ENCODE measurements around the gene HSPA4L. TPM values are rescaled to one million over a fixed set of nuclear protein-coding genes. Genes with fewer than 3 reads are reported as not detected.

Gene HSPA4L
- total and polyA plus RNA-seq, 2 donors from 2014 or later = 8.8 to 13.5 TPM

DNA sequence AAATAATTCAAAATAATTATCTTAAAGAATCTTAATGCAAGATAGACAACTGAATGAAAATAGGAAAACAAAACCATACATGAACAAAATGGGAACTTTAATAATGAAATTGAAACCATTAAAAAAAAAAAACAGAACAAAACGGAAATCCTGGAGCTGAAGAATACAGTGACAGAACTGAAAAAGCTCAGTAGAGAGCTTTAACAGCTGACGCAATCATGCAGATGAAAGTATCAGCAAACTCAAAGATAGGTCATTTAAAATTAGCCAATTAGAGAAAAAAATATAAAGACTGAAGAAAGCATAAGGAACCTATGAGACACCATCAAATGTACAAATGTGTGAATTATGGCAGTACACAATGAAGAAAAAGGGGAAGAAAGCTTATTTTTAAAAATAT, 33.2 kb upstream of the HSPA4L start:
- Histone ChIP-seq H3K4me3 (ENCODE audit: low read length in 3 of 3) (no peak overlapping the region), H3K9ac (ENCODE audit: low read length in 3 of 3) (no peak overlapping the region), H3K27me3 (ENCODE audit: control insufficient read depth, insufficient read depth, low read length) (no peaks in the 10 kb centered on the region), H3K27ac (ENCODE audit: low read depth in 2 of 2, low read length in 2 of 2) (no peak overlapping the region), H3K4me1 (ENCODE audit: control insufficient read depth in 2 of 3, insufficient read depth in 2 of 3, low read depth in 1 of 3, low read length in 3 of 3) (no peaks in the 10 kb centered on the region), H3K36me3 (ENCODE audit: control insufficient read depth in 2 of 3, insufficient read depth in 3 of 3, low read length in 3 of 3) (no peaks in the 10 kb centered on the region), H3K9me3 (ENCODE audit: control insufficient read depth in 2 of 3, insufficient read depth in 1 of 3, low read length in 3 of 3) (no peaks in the 10 kb centered on the region)
- intact Hi-C loops (cut with DNase I) = no loop called here
- FAIRE-seq (no peak), DNase-seq (no peak)
- TF ChIP-seq CTCF (IDR thresholded peaks at IDR 0.05; ENCODE audit: borderline replicate concordance, extremely low read depth, insufficient read depth) = no peak

DNA sequence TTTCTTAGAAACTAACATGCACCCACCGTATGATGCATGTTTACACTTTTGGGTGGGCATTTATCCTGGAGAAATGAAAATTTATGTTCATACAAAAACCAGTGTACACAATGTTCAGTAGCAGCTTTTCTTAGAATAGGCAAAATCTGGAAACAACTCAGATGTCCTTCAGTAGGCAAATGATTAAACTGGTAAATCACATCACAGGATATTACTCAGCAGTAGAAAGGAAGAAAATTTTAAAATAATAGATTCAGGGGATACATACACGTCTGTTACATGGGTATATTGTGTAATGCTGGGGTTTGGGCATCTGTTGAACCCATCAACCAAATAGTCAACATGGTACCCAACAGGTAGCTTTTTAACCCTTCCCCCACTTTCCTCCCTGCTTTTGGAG, 25.2 kb upstream of the HSPA4L start:
- Histone ChIP-seq H3K9ac (ENCODE audit: low read length in 3 of 3) (no peak overlapping the region), H3K9me3 (ENCODE audit: control insufficient read depth in 2 of 3, insufficient read depth in 1 of 3, low read length in 3 of 3) (peaks cover 0 to 2% (median 0%) of the 10 kb centered on the region in 3 donors), H3K27ac (ENCODE audit: low read depth in 2 of 2, low read length in 2 of 2) (no peak overlapping the region), H3K4me3 (ENCODE audit: low read length in 3 of 3) (no peak overlapping the region), H3K36me3 (ENCODE audit: control insufficient read depth in 2 of 3, insufficient read depth in 3 of 3, low read length in 3 of 3) (no peaks in the 10 kb centered on the region), H3K4me1 (ENCODE audit: control insufficient read depth in 2 of 3, insufficient read depth in 2 of 3, low read depth in 1 of 3, low read length in 3 of 3) (no peaks in the 10 kb centered on the region), H3K27me3 (ENCODE audit: control insufficient read depth, insufficient read depth, low read length) (no peaks in the 10 kb centered on the region)
- no peak for DNase-seq
- intact Hi-C loops (cut with DNase I) = no loop called here
- FAIRE-seq = no peak
- TF ChIP-seq CTCF (IDR thresholded peaks at IDR 0.05; ENCODE audit: borderline replicate concordance, extremely low read depth, insufficient read depth) = no peak

- no peak for DNase-seq
- no peak overlapping the region for H3K27ac ChIP-seq (ENCODE audit: low read depth in 2 of 2, low read length in 2 of 2)
- intact Hi-C loops (cut with DNase I) = no loop called here
- H3K27me3 ChIP-seq (ENCODE audit: control insufficient read depth, insufficient read depth, low read length) = no peaks in the 10 kb centered on the region
- TF ChIP-seq CTCF (IDR thresholded peaks at IDR 0.05; ENCODE audit: borderline replicate concordance, extremely low read depth, insufficient read depth) = no peak
- no peak overlapping the region for H3K4me3 ChIP-seq (ENCODE audit: low read length in 3 of 3)
- no peak overlapping the region for H3K9ac ChIP-seq (ENCODE audit: low read length in 3 of 3)
- H3K9me3 ChIP-seq (ENCODE audit: control insufficient read depth in 2 of 3, insufficient read depth in 1 of 3, low read length in 3 of 3) = peaks cover 0 to 2% (median 0%) of the 10 kb centered on the region in 3 donors
- peak; percentile 32 for FAIRE-seq
- no peaks in the 10 kb centered on the region for H3K4me1 ChIP-seq (ENCODE audit: control insufficient read depth in 2 of 3, insufficient read depth in 2 of 3, low read depth in 1 of 3, low read length in 3 of 3)
- no peaks in the 10 kb centered on the region for H3K36me3 ChIP-seq (ENCODE audit: control insufficient read depth in 2 of 3, insufficient read depth in 3 of 3, low read length in 3 of 3)
These were observed 22.8 kb upstream of the HSPA4L start for GRCh38 chr4:127759228-127759820.

GRCh38 chr4:127759893-127760292, 22.2 kb upstream of the HSPA4L start:
- intact Hi-C loops (cut with DNase I) = no loop called here
- H3K4me3 ChIP-seq (ENCODE audit: low read length in 3 of 3) = no peak overlapping the region
- DNase-seq (no peak), FAIRE-seq (no peak)
- H3K27me3 ChIP-seq (ENCODE audit: control insufficient read depth, insufficient read depth, low read length) = no peaks in the 10 kb centered on the region
- no peaks in the 10 kb centered on the region for H3K9me3 ChIP-seq (ENCODE audit: control insufficient read depth in 2 of 3, insufficient read depth in 1 of 3, low read length in 3 of 3)
- no peaks in the 10 kb centered on the region for H3K4me1 ChIP-seq (ENCODE audit: control insufficient read depth in 2 of 3, insufficient read depth in 2 of 3, low read depth in 1 of 3, low read length in 3 of 3)
- H3K9ac ChIP-seq (ENCODE audit: low read length in 3 of 3) = no peak overlapping the region
- no peak for TF ChIP-seq CTCF (IDR thresholded peaks at IDR 0.05; ENCODE audit: borderline replicate concordance, extremely low read depth, insufficient read depth)
- no peak overlapping the region for H3K27ac ChIP-seq (ENCODE audit: low read depth in 2 of 2, low read length in 2 of 2)
- no peaks in the 10 kb centered on the region for H3K36me3 ChIP-seq (ENCODE audit: control insufficient read depth in 2 of 3, insufficient read depth in 3 of 3, low read length in 3 of 3)
